Measurements from ENCODE around the gene VPS54. TPM values are rescaled to one million over a fixed set of nuclear protein-coding genes. Genes with fewer than 3 reads are reported as not detected.
"Not testable (repeated sequence)": the region's sequence is repeated elsewhere in the genome, so short reads cannot be mapped to it uniquely, and the experiment has no call there.

Gene VPS54
- total RNA-seq, 6 donors from 2014 or later = 10.3 to 43.7 (median 21.7) TPM

- Histone ChIP-seq H3K4me1 (peaks cover 24 to 59% (median 44%) of the 10 kb centered on the region in 4 donors), H3K27me3 (no peaks in the 10 kb centered on the region), H3K9me3 (no peaks in the 10 kb centered on the region), H3K4me3 (no peak overlapping the region), H3K36me3 (peaks cover 0 to 27% (median 9%) of the 10 kb centered on the region in 4 donors), H3K27ac (peak overlapping the region; percentile 16 to 64 (median 52))
- WGBS, 2 donors = 84% methylated on average over 4 of the region's 4 CpGs
- ATAC-seq (ENCODE audit: low FRiP score in 2 of 2) = peak in 1 of 2 donors; percentile 35
- TF ChIP-seq EP300 (IDR thresholded peaks at IDR 0.05) (no peak), POLR2AphosphoS5 (IDR thresholded peaks at IDR 0.05) (no peak), POLR2A (IDR thresholded peaks at IDR 0.05) (no peak)
- TF ChIP-seq, protein P1, sequence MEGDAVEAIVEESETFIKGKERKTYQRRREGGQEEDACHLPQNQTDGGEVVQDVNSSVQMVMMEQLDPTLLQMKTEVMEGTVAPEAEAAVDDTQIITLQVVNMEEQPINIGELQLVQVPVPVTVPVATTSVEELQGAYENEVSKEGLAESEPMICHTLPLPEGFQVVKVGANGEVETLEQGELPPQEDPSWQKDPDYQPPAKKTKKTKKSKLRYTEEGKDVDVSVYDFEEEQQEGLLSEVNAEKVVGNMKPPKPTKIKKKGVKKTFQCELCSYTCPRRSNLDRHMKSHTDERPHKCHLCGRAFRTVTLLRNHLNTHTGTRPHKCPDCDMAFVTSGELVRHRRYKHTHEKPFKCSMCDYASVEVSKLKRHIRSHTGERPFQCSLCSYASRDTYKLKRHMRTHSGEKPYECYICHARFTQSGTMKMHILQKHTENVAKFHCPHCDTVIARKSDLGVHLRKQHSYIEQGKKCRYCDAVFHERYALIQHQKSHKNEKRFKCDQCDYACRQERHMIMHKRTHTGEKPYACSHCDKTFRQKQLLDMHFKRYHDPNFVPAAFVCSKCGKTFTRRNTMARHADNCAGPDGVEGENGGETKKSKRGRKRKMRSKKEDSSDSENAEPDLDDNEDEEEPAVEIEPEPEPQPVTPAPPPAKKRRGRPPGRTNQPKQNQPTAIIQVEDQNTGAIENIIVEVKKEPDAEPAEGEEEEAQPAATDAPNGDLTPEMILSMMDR (IDR thresholded peaks at IDR 0.05) = no peak
- DNase-seq = no peak
These were observed 165.5 kb downstream of the VPS54 start for GRCh38 chr2:63853527-63854310.

DNA sequence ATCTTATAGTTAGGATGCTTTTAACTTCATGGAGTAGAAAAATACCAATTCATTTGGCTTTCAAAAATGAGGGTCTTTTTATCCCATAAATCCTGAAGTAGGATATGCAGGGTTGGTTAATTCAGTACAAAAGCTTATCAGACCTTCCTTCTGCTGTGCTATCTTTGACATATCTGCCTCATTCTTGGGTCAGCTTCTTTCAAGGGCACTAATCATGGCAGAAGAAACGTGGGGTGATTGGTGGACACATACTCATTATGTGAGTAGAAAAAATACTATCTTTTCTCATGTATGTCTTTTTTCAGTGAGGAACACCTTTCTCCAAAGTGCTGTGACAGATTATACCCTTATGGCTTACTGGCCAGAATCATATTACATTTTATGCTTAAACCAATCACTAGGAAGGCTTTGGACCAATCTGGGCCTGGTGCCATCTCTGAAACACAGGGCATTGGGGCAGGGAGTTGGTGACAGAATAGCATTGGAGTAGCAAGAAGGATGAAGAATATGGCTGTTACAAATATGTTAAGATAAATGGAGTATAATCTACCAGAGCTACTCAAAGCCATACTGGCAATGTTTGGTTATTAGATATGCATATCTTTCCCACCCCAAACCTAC lies 167.4 kb downstream of the VPS54 start:
- no peaks in the 10 kb centered on the region for H3K27me3 ChIP-seq
- H3K9me3 ChIP-seq = no peaks in the 10 kb centered on the region
- no peak overlapping the region for H3K4me3 ChIP-seq
- H3K4me1 ChIP-seq = peaks cover 29 to 62% (median 53%) of the 10 kb centered on the region in 4 donors
- no peak for DNase-seq
- peaks cover 0 to 8% (median 0%) of the 10 kb centered on the region in 4 donors for H3K36me3 ChIP-seq
- no peak for ATAC-seq (ENCODE audit: low FRiP score in 2 of 2)
- TF ChIP-seq POLR2AphosphoS5 (IDR thresholded peaks at IDR 0.05) (no peak), EP300 (IDR thresholded peaks at IDR 0.05) (no peak), POLR2A (IDR thresholded peaks at IDR 0.05) (no peak)
- TF ChIP-seq, protein P1 (IDR thresholded peaks at IDR 0.05) = no peak
- 88 to 93% methylated on average over 1 of the region's 1 CpG for WGBS, 2 donors
- peak overlapping the region in 1 of 4 donors; percentile 38 for H3K27ac ChIP-seq

DNA sequence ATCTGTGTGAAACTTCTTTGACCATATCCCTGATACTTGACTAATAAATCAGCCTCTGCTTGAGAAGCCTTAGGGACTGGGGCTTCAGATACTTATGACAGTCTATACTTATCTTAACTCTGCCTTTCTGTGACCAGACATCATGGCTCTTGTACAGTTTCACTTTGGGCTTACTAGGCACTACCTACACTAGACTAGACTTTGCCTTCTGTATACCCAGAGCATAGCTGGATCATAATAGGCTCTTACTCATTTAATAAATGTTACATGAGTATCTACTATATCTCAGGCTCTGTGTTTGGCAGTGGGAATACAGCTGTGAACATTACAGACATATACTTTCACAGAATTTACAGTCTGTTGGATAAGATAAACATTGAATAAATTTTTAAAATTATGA lies 168.6 kb downstream of the VPS54 start:
- no peaks in the 10 kb centered on the region for H3K27me3 ChIP-seq
- ATAC-seq (ENCODE audit: low FRiP score in 2 of 2) (no peak), DNase-seq (no peak)
- TF ChIP-seq, protein P1 (IDR thresholded peaks at IDR 0.05) = no peak
- TF ChIP-seq POLR2AphosphoS5 (IDR thresholded peaks at IDR 0.05) (no peak), POLR2A (IDR thresholded peaks at IDR 0.05) (no peak), EP300 (IDR thresholded peaks at IDR 0.05) (no peak)
- no peaks in the 10 kb centered on the region for H3K9me3 ChIP-seq
- H3K27ac ChIP-seq = no peak overlapping the region
- no peaks in the 10 kb centered on the region for H3K36me3 ChIP-seq
- peaks cover 37 to 69% (median 55%) of the 10 kb centered on the region in 4 donors for H3K4me1 ChIP-seq
- H3K4me3 ChIP-seq = no peak overlapping the region

GRCh38 chr2:63850204-63850571 lies 169.0 kb downstream of the VPS54 start:
- no peak for ATAC-seq (ENCODE audit: low FRiP score in 2 of 2)
- Histone ChIP-seq H3K27me3 (no peaks in the 10 kb centered on the region), H3K9me3 (no peaks in the 10 kb centered on the region), H3K4me1 (peaks cover 41 to 73% (median 55%) of the 10 kb centered on the region in 4 donors), H3K27ac (no peak overlapping the region), H3K36me3 (no peaks in the 10 kb centered on the region), H3K4me3 (no peak overlapping the region)
- 75 to 85% methylated on average over 1 of the region's 1 CpG for WGBS, 2 donors
- TF ChIP-seq POLR2AphosphoS5 (IDR thresholded peaks at IDR 0.05) (no peak), EP300 (IDR thresholded peaks at IDR 0.05) (no peak)
- no peak for DNase-seq

DNA sequence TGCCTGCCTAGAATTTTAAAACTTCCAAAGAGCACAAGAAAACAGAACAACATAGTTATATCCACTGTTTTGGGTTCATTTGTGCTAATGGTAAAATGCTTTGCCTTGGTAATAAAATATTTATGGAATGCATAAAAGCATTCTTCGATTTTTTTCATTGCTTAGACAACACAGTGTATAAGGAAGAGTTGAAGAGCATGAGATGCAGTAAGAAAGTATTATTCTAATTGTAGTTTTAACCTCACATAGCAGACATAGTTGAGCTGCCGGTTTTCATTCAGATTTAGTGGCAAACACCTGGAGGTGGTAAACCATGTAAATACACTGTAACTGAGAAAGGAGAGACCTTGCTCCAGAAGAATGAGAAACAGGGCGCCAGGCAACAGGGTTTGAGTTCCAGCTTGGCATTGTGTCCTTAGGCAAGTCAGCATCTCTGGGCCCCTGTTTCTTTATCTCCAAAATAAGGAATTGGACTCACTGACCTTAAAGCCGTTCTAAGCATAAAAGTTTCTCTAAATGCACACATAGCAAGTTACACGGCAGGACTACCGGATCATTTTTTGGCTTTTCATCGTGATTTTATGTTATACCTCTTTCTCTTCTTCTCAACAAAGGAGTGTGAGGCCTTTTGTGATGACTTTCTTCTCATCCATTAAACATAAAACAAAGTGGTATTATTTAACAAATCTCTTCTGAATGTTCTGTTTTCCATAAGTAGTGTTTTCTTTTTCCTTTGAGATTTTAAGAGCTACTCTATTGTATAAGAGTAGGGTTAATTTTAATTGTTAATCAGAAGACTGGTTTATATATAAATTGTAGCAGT lies 169.6 kb downstream of the VPS54 start:
- TF ChIP-seq EP300 (IDR thresholded peaks at IDR 0.05) (no peak), POLR2A (IDR thresholded peaks at IDR 0.05) (no peak), POLR2AphosphoS5 (IDR thresholded peaks at IDR 0.05) (no peak)
- TF ChIP-seq, protein P1 (IDR thresholded peaks at IDR 0.05) = no peak
- 71 to 75% methylated on average over 7 of the region's 7 CpGs for WGBS, 2 donors

DNA sequence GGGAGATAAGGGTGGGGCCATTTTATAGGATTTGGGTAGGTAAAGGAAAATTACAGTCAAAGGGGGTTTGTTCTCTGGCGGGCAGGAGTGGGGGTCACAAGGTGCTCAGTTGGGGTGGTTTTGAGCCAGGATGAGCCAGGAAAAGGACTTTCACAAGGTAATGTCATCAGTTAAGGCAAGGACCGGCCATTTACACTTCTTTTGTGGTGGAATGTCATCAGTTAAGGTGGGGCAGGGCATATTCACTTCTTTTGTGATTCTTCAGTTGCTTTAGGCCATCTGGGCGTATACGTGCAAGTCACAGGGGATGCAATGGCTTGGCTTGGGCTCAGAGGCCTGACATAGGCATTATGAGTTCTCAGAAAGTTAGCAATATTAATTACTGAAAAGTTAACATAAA lies 171.7 kb downstream of the VPS54 start:
- not testable (repeated sequence) for H3K9me3 ChIP-seq; H3K27ac ChIP-seq; H3K27me3 ChIP-seq; H3K36me3 ChIP-seq; DNase-seq; H3K4me3 ChIP-seq; ATAC-seq (ENCODE audit: low FRiP score in 2 of 2)
- 90 to 95% methylated on average over 4 of the region's 4 CpGs for WGBS, 2 donors
- H3K4me1 ChIP-seq = peaks cover 46 to 73% (median 55%) of the 10 kb centered on the region in 4 donors

More for the DNA sequence above, 169.6 kb downstream of the VPS54 start:
- no peak overlapping the region for H3K4me3 ChIP-seq
- H3K4me1 ChIP-seq = peaks cover 40 to 78% (median 54%) of the 10 kb centered on the region in 4 donors
- ATAC-seq (ENCODE audit: low FRiP score in 2 of 2) (no peak), DNase-seq (no peak)
- no peak overlapping the region for H3K27ac ChIP-seq
- H3K27me3 ChIP-seq = no peaks in the 10 kb centered on the region
- H3K36me3 ChIP-seq = no peaks in the 10 kb centered on the region
- H3K9me3 ChIP-seq = no peaks in the 10 kb centered on the region
